D341Med (cell line): ENCODE measurements around the gene SMAD6.
A peak's percentile ranks its signal among the peaks of the same experiment; 100 is the strongest.

Source experiments
- DNase-seq: peaks from one replicate; pipeline ENCODE4 v3.0.0; 2012; ENCODE audit warnings: low spot score

The SMAD6 gene

DNA sequence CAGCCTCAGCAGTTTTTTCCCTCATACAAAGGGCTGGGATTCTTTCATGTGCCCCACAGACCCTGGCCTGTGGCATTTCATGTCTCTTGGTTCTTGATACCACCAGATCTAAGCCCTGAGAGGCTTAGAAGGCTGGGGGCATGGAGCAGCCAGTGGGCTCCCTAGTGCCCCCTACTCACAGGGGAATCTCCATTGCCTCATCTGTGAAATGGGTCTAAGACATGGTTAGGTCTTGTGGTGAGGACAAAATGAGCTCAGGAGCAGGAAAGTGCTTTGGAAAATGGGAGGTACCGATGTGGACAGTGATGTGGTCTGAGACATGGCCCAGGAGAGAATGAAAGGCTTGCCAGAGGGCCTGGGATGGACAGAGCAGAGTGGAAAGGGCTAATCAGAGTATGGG is 94.3 kb downstream of the SMAD6 start:
- DNase-seq, result no peak

DNA sequence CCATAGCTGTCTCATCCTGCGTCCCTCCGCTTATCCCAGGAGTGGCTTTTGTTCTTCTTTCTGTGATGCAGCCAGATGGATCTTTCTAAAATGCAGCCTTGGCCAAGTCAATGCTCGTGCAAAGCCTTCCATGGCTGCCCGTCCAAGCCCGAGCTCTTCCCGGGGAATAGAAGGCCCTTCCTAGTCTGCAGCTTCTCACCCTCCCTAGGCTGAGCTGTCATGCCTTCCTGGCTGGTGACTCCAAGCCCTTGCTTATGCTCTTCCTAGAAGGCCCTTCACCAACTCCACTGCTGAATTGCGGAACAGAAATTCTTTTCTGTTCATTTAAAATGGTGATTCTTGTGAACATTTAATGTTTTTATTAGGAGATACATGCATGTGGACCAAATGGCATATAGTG is 95.9 kb downstream of the SMAD6 start:
- DNase-seq, result no peak

GRCh38 chr15:66798426-66799061 is 96.5 kb downstream of the SMAD6 start:
- DNase-seq, result no peak

- DNase-seq, result no peak
Observed at GRCh38 chr15:66799242-66799641, 97.2 kb downstream of the SMAD6 start.

DNA sequence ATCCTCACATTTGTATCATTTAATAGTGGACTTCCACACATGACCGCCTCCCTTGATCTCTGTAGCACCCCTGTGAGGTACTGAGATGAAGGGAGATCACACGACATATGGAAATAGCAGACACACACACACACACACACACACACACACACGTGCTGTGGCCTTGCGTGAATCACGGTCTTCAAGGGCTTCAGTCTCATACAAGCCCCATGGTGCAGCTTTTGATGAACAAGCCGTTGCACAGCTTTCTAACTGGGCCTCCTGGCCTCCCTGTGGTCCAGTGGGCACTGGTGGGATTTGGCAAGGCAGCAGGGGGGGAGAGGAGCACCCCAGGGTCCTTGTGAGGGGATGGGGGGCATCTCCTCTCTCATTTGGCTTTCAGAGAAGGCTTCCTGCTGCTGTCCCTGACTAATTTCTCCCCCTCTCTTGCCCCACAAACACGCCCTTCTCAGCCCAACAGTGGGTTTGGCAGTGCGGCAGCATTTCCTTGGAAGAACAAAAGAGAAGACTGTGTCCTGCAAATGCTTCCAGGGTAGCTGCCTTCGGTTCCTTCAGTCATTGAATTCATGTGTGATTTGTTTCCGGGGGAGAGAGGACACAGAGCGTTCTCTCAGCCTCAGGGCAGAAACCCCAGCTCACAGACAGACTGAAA is 98.7 kb downstream of the SMAD6 start:
- no peak for DNase-seq

DNA sequence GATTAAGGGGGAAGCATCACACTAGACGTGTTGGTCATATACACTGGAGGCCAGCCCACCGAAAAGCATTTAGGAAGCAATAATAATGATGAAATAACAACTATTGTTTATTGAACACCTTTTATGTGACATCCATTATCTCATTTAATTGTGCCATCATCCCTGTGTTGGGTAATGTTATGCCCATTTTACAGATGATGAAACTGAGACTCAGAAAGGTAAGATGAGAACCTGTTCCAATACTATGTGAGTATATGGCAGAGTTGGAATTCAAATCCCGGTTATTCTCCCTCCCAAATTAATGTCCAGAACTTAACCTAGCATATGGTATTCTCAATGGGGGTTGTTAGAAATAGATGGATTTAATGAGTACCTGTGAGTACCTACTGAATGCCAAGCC is 99.2 kb downstream of the SMAD6 start:
- DNase-seq, result no peak

DNA sequence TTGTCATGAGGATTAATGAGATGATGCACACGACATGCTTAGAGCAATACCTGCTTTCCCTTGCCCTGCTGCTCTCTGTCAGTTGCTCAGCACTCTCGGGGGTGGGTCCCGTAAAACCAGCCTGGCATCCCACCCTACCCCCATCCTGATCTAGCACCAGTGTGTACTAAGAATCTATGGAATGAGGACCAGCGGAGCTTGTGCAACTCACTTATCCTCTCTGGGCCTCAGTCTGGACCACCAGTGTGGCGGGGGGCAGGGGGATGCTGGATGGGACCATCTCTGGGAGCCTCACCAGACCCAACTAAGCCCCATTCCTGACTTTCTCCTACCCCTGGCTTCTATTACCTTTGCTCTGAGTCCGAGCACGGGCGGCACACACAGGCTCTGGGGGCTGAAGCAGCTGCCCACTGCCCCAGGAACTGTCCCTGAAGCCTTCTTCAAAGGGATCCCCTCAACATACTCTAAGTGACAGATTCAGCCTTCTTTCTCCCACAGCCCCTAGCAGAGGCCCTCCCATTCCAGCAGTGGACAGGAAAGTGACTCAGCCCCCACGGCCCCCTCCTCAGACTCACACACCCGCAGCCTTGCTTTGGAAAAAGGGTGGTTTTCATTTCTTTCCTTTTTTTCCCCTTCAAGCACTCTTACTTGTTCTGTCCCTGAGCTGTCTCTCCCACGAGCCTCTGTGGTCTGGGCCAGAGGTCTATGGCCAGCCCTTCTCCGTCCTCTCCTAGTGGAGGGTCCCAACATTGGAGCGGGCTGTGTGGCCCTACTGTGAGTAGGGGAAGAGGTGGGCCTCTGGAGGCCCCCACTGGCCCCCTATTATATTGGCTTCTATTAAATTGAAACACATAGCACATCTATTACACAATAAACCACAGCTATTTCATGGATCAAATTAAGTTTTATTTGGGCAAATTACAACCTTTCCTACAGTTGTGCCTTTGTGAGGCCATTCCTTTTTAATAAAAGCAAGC is 100.3 kb downstream of the SMAD6 start:
- DNase-seq, result no peak

- no peak for DNase-seq
Observed at GRCh38 chr15:66803182-66803729, 101.2 kb downstream of the SMAD6 start.

GRCh38 chr15:66803749-66804148 is 101.7 kb downstream of the SMAD6 start:
- DNase-seq, result no peak

GRCh38 chr15:66805202-66805885 is 103.3 kb downstream of the SMAD6 start:
- no peak for DNase-seq

GRCh38 chr15:66808181-66808824 is 106.3 kb downstream of the SMAD6 start:
- DNase-seq, result peak; percentile 10

DNA sequence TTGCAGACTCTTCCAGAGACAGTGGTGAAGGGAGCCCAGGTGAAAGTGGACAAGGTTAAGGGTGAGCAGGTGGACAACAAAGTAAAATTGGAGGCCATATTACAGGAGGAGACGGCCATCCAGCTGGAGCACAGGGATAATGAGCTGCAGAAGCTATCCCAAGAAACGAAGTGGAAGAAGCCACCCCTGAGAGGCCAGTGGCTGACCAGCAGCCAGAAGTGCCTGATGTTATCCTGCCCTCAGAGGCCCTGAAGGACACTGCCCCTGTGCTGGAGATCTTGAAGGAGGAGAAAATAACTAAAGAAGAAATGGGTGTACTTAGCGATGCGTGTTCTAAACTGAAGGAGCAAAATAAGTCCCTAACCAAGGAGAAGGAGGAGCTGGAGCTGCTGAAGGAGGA is 107.6 kb downstream of the SMAD6 start:
- DNase-seq, result no peak

- DNase-seq, result no peak
Observed at GRCh38 chr15:66815318-66815717, 113.3 kb downstream of the SMAD6 start.

- no peak for DNase-seq
Observed at GRCh38 chr15:66816201-66816600, 114.2 kb downstream of the SMAD6 start.

- DNase-seq, result no peak
Observed at GRCh38 chr15:66819084-66819483, 117.0 kb downstream of the SMAD6 start.

GRCh38 chr15:66820481-66821176 is 118.6 kb downstream of the SMAD6 start:
- DNase-seq, result no peak

DNA sequence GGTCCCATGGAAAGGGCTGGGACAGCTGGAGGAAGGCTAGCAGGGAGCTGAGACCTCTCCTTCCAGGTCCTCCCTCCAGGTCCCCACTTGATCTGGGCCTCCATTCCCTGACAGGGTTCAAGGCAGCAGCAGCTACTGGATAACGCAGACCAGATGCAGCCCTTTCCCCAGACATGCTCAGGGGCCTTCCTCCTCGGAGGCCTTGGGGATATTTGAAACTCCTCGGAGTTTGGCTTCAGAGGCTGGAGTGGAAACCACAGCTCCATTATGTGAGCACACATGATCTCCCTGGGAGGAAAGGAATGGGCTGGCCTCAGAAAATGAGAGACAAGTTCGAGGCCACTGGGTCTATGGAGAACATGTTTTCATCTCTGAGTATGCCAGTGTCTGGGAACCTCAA is 119.3 kb downstream of the SMAD6 start:
- no peak for DNase-seq

- no peak for DNase-seq
Observed at GRCh38 chr15:66822114-66822513, 120.1 kb downstream of the SMAD6 start.

DNA sequence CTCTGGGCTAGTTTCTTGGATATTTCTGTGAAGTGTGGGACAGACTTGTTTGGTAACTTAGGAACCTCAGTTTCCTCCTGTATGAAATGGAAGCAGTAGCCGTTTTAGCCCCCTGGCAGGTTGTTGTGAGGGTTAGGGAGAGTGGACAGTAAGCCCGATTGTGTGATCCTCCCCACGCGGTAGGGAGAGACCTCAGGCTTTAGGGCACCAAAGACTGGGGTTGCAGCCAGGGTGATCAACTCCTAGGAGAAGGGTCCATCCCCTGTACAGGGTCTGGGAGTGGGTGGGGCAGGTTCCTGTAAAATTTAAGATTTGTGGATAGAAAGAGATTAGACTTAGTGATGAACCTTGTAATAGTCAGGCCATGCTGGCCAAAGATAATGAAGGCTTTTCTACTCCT is 120.5 kb downstream of the SMAD6 start:
- no peak for DNase-seq

DNA sequence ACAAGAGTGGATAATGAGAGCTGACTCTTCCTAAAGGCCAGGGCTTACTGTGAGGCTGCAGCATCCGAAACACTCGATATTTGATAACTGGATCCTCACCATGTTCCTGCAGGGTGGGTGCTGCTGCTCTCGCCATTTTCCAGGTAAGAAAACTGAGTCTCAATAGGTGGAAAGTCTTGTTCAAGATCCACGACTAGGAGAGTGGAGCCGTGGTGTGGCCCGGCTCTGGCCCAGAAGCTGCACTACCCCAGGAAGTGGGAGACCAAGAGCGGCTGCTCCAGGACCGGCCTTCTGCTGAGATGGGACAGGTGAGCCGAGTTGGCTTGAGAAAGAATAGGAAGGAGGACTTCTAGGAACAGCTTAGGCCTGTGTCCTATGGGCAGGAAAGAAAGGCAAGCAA is 121.6 kb downstream of the SMAD6 start:
- no peak for DNase-seq

GRCh38 chr15:66824424-66824823 is 122.4 kb downstream of the SMAD6 start:
- no peak for DNase-seq
